SU-DHL-6 (cell line): Measurements from ENCODE around the gene TTC39B.

Source experiments
- H2AFZ ChIP-seq: fragments of 200-600 bp; sonication (generic); 2 replicates; pipeline ENCODE4 v1.6.1; 2014; ENCODE audit warnings: low read depth, mild to moderate bottlenecking, moderate library complexity, mixed read lengths, antibody characterized with exemption, low read length; ENCODE audit not compliant: severe bottlenecking
- H3F3A ChIP-seq: fragments of 200-600 bp; shearing (Covaris generic); 2 replicates; pipeline ENCODE4 v1.6.0; 2016; ENCODE audit warnings: antibody characterized with exemption, mild to moderate bottlenecking; ENCODE audit not compliant: insufficient read depth
- H3K27ac ChIP-seq: fragments of 200-600 bp; sonication (generic); 2 replicates; pipeline ENCODE4 v1.5.1; 2016; ENCODE audit warnings: low read depth, mild to moderate bottlenecking, low read length, moderate library complexity, mixed read lengths
- H3K27me3 ChIP-seq: fragments of 200-600 bp; sonication (generic), shearing (Covaris generic); 2 replicates; pipeline ENCODE4 v1.6.0; 2014; ENCODE audit warnings: mild to moderate bottlenecking, low read length
- H3K36me3 ChIP-seq: fragments of 200-600 bp; sonication (generic); 2 replicates; pipeline ENCODE4 v1.6.1; 2014; ENCODE audit warnings: mild to moderate bottlenecking, low read length, mixed read lengths
- H3K4me2 ChIP-seq: fragments of 300-600, 200-600 bp; shearing (Covaris generic), sonication (generic); 2 replicates; pipeline ENCODE4 v1.6.0; 2014; ENCODE audit warnings: low read length, low read depth, mild to moderate bottlenecking; ENCODE audit not compliant: poor library complexity, severe bottlenecking
- H3K4me3 ChIP-seq: fragments of 200-600 bp; sonication (generic); 2 replicates; pipeline ENCODE4 v1.5.1; 2014; ENCODE audit warnings: antibody characterized with exemption, low read length, mild to moderate bottlenecking, mixed read lengths; ENCODE audit not compliant: insufficient read depth, poor library complexity, severe bottlenecking
- H3K79me2 ChIP-seq: fragments of 200-600 bp; sonication (generic); 2 replicates; pipeline ENCODE4 v1.6.1; 2014; ENCODE audit warnings: mild to moderate bottlenecking, low read length, moderate library complexity; ENCODE audit not compliant: insufficient read depth
- H3K9ac ChIP-seq: fragments of 200-600 bp; sonication (generic); 2 replicates; pipeline ENCODE4 v1.7.0; 2014; ENCODE audit warnings: mild to moderate bottlenecking, low read length
- H3K9me2 ChIP-seq: fragments of 200-600 bp; sonication (generic); replicated peaks from 2 replicates; pipeline ENCODE4 v1.6.1; 2014; ENCODE audit warnings: low read length; ENCODE audit not compliant: insufficient read depth
- H3K9me3 ChIP-seq: fragments of 200-600 bp; sonication (generic); 2 replicates; pipeline ENCODE4 v1.6.1; 2014; ENCODE audit warnings: low read length, mixed read lengths; ENCODE audit not compliant: insufficient read depth
- H4K20me1 ChIP-seq: fragments of 200-600 bp; sonication (generic); 2 replicates; pipeline ENCODE4 v1.6.1; 2014; ENCODE audit warnings: low read depth, mild to moderate bottlenecking, antibody characterized with exemption, low read length, moderate library complexity, mixed read lengths
- EZH2phosphoT487 ChIP-seq: fragments of 200-600 bp; sonication (generic), shearing (Covaris generic); conservative IDR thresholded peaks from 2 replicates; pipeline ENCODE4 v1.6.1; 2018; ENCODE audit warnings: mild to moderate bottlenecking, antibody characterized with exemption, low read length, moderate library complexity, mixed read lengths
- TF ChIP-seq, protein P1 (sequence below): fragments of 200-600 bp; sonication (generic); IDR thresholded peaks from one replicate; pipeline ENCODE4 v1.5.1; 2017; ENCODE audit warnings: antibody characterized with exemption, mild to moderate bottlenecking, low read length, moderate library complexity; ENCODE audit not compliant: insufficient read depth, poor library complexity, severe bottlenecking

TTC39B gene

GRCh38 chr9:15192856-15193255, 114.2 kb downstream of the TTC39B start:
- no peak overlapping the region for H2AFZ ChIP-seq
- H3K9ac ChIP-seq, result no peak overlapping the region
- no peak overlapping the region for H3K4me3 ChIP-seq
- H4K20me1 ChIP-seq, result no peaks in the 10 kb centered on the region
- H3K4me2 ChIP-seq, result no peak overlapping the region
- no peaks in the 10 kb centered on the region for H3F3A ChIP-seq
- TF ChIP-seq, protein P1, sequence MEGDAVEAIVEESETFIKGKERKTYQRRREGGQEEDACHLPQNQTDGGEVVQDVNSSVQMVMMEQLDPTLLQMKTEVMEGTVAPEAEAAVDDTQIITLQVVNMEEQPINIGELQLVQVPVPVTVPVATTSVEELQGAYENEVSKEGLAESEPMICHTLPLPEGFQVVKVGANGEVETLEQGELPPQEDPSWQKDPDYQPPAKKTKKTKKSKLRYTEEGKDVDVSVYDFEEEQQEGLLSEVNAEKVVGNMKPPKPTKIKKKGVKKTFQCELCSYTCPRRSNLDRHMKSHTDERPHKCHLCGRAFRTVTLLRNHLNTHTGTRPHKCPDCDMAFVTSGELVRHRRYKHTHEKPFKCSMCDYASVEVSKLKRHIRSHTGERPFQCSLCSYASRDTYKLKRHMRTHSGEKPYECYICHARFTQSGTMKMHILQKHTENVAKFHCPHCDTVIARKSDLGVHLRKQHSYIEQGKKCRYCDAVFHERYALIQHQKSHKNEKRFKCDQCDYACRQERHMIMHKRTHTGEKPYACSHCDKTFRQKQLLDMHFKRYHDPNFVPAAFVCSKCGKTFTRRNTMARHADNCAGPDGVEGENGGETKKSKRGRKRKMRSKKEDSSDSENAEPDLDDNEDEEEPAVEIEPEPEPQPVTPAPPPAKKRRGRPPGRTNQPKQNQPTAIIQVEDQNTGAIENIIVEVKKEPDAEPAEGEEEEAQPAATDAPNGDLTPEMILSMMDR, result no peak
- no peak for TF ChIP-seq EZH2phosphoT487
- no peak overlapping the region for H3K27ac ChIP-seq
- H3K9me3 ChIP-seq, result no peaks in the 10 kb centered on the region; the same call in 1 of the 2 replicates
- H3K9me2 ChIP-seq, result no peaks in the 10 kb centered on the region
- H3K79me2 ChIP-seq, result no peaks in the 10 kb centered on the region
- H3K27me3 ChIP-seq, result no peaks in the 10 kb centered on the region
- no peaks in the 10 kb centered on the region for H3K36me3 ChIP-seq

- H3K9me3 ChIP-seq, result no peaks in the 10 kb centered on the region; the same call in 1 of the 2 replicates
- no peaks in the 10 kb centered on the region for H4K20me1 ChIP-seq
- no peaks in the 10 kb centered on the region for H3K36me3 ChIP-seq
- H2AFZ ChIP-seq, result no peak overlapping the region
- H3K27me3 ChIP-seq, result no peaks in the 10 kb centered on the region
- no peak overlapping the region for H3K4me3 ChIP-seq
- H3F3A ChIP-seq, result no peaks in the 10 kb centered on the region
- H3K79me2 ChIP-seq, result no peaks in the 10 kb centered on the region
- no peak overlapping the region for H3K4me2 ChIP-seq
- no peak for TF ChIP-seq EZH2phosphoT487
- TF ChIP-seq, protein P1, result no peak
- H3K27ac ChIP-seq, result no peak overlapping the region
- H3K9ac ChIP-seq, result no peak overlapping the region
- H3K9me2 ChIP-seq, result no peaks in the 10 kb centered on the region
Observed at GRCh38 chr9:15191378-15191777, 115.6 kb downstream of the TTC39B start.

DNA sequence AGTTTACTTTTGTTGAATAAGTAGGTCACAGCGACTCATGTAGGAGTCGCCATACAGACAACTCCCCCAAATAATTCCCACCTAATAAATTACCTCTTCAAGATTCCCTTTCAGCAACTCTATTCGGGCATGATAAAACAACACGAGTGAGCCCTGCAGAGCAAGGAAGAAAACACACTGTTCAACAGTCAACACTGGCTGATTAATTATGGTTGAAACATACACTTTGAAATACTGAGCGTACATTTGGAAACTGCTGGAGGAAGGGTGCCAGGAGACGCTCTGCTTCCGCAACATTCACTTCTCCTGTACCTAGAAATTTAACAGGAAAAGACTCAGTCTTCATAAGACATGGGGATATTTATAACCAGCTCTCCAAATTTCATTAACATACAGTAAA, 117.5 kb downstream of the TTC39B start:
- Histone ChIP-seq H3K9ac (no peak overlapping the region), H3K27ac (no peak overlapping the region), H3K9me2 (no peaks in the 10 kb centered on the region), H3K36me3 (no peaks in the 10 kb centered on the region), H2AFZ (no peak overlapping the region), H3F3A (no peaks in the 10 kb centered on the region), H3K4me2 (no peak overlapping the region), H4K20me1 (no peaks in the 10 kb centered on the region), H3K79me2 (no peaks in the 10 kb centered on the region), H3K27me3 (no peaks in the 10 kb centered on the region), H3K9me3 (no peaks in the 10 kb centered on the region; the same call in 1 of the 2 replicates), H3K4me3 (no peak overlapping the region)
- TF ChIP-seq EZH2phosphoT487, result no peak
- TF ChIP-seq, protein P1, result no peak
